ENCODE data around the gene GCN1.

The GCN1 gene

DNA sequence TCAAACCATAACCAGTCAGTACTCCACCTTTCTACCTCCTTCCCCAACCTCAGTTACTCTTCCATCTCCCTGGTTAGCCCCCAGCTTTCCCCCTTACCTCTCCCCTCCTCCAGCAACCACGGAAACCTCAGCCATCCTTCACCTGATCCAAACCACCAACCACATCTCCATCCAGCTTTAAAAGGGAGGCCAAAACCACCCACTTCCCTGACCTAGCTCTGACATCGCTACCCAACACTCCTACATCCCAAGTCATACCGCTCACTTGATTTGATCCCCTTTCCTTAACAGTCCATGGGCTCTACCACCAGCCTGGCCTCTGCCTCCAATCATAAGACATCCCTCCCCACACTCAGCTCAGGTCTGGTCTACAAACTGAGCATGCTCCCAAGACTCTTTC is 79.4 kb downstream of the GCN1 start:
- Histone ChIP-seq H3K79me2 (ENCODE audit: insufficient read depth, low read depth) (peaks cover 77% of the 10 kb centered on the region; the same call in 1 of the 2 replicates), H4K20me1 (ENCODE audit: insufficient read depth) (no peaks in the 10 kb centered on the region), H3K27ac (no peak overlapping the region), H3K4me2 (peak overlapping the region; percentile 70), H2AFZ (ENCODE audit: low read depth) (no peak overlapping the region), H3K9ac (no peak overlapping the region), H3K4me3 (IDR thresholded peaks at IDR 0.05; ENCODE audit: insufficient read depth, low read depth, low read length) (no peak overlapping the region), H3K36me3 (ENCODE audit: insufficient read depth) (no peaks in the 10 kb centered on the region), H3K27me3 (ENCODE audit: insufficient read depth, low read depth) (no peaks in the 10 kb centered on the region), H3K4me1 (ENCODE audit: low read depth, poor library complexity, severe bottlenecking) (peaks cover 34% of the 10 kb centered on the region)
- TF ChIP-seq, protein P1, sequence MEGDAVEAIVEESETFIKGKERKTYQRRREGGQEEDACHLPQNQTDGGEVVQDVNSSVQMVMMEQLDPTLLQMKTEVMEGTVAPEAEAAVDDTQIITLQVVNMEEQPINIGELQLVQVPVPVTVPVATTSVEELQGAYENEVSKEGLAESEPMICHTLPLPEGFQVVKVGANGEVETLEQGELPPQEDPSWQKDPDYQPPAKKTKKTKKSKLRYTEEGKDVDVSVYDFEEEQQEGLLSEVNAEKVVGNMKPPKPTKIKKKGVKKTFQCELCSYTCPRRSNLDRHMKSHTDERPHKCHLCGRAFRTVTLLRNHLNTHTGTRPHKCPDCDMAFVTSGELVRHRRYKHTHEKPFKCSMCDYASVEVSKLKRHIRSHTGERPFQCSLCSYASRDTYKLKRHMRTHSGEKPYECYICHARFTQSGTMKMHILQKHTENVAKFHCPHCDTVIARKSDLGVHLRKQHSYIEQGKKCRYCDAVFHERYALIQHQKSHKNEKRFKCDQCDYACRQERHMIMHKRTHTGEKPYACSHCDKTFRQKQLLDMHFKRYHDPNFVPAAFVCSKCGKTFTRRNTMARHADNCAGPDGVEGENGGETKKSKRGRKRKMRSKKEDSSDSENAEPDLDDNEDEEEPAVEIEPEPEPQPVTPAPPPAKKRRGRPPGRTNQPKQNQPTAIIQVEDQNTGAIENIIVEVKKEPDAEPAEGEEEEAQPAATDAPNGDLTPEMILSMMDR (conservative IDR thresholded peaks at IDR 0.05; ENCODE audit: low read depth, low read length), result no peak

DNA sequence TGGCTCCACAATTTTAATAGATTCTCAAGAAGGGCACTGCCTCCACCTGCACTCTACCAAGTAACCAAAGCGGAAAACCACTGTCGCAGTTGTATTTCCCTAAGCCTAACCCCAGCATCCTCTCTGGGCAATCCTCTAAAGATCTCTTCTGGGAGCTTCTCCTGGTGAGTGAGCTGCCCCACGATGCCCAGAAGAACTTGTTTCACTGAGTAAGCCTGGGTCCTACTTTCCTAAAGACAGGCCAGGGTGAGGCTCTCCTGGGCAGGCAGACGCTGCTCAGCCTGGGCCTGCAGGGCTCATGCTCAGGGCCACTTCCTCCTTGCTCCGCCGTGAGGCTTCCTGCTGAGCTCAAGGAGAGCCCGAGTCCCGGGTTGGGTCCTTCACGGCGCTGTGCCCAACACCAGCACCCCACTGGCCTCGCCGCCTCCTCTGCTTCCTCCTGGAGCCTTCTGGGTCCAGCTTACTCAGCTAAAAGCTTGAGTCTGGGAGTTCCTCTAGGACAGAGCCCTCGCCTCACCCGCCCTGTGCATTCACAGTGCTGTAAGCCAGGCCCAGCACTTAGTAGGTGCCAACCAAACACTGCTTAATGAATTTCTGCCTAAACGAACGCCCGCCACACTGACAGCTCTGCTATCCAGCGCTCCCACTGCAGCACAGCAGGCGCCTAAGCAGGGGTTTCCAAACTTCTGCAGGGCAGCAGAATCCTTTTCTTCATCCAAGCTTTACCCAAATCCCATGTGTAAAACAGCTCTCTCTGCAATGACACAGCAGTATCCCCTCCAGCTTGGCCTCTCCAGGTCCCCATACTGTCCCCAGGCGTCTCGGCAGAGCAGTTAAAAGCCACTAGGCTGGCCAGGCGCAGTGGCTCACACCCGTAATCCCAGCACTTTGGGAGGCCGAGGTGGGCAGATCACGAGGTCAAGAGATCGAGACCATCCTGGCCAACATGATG is 83.7 kb downstream of the GCN1 start:
- Histone ChIP-seq H3K4me2 (no peak overlapping the region), H4K20me1 (ENCODE audit: insufficient read depth) (no peaks in the 10 kb centered on the region), H3K79me2 (ENCODE audit: insufficient read depth, low read depth) (peaks cover 83% of the 10 kb centered on the region; the same call in 1 of the 2 replicates), H3K4me3 (IDR thresholded peaks at IDR 0.05; ENCODE audit: insufficient read depth, low read depth, low read length) (no peak overlapping the region), H2AFZ (ENCODE audit: low read depth) (no peak overlapping the region), H3K27ac (no peak overlapping the region), H3K27me3 (ENCODE audit: insufficient read depth, low read depth) (no peaks in the 10 kb centered on the region), H3K4me1 (ENCODE audit: low read depth, poor library complexity, severe bottlenecking) (peaks cover 13% of the 10 kb centered on the region), H3K36me3 (ENCODE audit: insufficient read depth) (no peaks in the 10 kb centered on the region), H3K9ac (no peak overlapping the region)
- TF ChIP-seq, protein P1 (conservative IDR thresholded peaks at IDR 0.05; ENCODE audit: low read depth, low read length), result no peak

DNA sequence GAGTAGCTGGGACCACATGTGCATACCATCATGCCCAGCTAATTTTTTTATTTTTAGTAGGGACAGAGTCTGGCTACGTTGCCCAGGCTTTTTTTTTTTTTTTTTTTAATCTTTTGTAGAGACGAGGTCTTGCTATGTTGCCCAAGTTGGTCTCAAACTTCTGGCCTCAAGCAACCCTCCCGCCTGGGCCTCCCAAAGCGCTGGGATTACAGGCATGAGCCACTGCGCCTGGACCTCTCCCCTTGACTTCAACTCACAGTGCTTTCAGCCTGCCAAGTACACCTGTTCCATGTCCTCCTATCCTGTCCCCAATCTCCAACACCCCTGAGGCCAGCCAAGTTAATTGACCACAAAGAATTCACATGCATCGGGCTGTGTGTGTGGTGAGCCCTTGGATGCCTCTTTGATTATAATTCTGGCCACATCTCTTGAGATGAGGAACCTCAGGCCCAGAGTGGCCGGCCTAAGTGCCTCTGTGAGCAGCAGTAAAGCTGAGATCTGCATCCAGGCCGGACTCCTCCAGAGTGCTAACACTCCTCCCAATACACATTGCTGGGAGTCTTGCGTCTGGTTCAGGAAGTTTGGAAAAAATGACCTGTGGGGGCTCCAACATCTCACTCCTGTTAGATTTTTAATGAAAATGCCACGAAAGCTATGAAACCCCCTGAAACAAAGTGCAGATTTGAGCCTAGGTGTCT is 84.8 kb downstream of the GCN1 start:
- peaks cover 72% of the 10 kb centered on the region; the same call in 1 of the 2 replicates for H3K79me2 ChIP-seq (ENCODE audit: insufficient read depth, low read depth)
- peaks cover 3% of the 10 kb centered on the region for H3K4me1 ChIP-seq (ENCODE audit: low read depth, poor library complexity, severe bottlenecking)
- H3K9ac ChIP-seq, result no peak overlapping the region
- TF ChIP-seq, protein P1 (conservative IDR thresholded peaks at IDR 0.05; ENCODE audit: low read depth, low read length), result no peak
- H4K20me1 ChIP-seq (ENCODE audit: insufficient read depth), result no peaks in the 10 kb centered on the region
- H3K27ac ChIP-seq, result no peak overlapping the region
- no peak overlapping the region for H3K4me3 ChIP-seq (IDR thresholded peaks at IDR 0.05; ENCODE audit: insufficient read depth, low read depth, low read length)
- no peaks in the 10 kb centered on the region for H3K27me3 ChIP-seq (ENCODE audit: insufficient read depth, low read depth)
- H2AFZ ChIP-seq (ENCODE audit: low read depth), result no peak overlapping the region
- no peaks in the 10 kb centered on the region for H3K36me3 ChIP-seq (ENCODE audit: insufficient read depth)
- no peak overlapping the region for H3K4me2 ChIP-seq

DNA sequence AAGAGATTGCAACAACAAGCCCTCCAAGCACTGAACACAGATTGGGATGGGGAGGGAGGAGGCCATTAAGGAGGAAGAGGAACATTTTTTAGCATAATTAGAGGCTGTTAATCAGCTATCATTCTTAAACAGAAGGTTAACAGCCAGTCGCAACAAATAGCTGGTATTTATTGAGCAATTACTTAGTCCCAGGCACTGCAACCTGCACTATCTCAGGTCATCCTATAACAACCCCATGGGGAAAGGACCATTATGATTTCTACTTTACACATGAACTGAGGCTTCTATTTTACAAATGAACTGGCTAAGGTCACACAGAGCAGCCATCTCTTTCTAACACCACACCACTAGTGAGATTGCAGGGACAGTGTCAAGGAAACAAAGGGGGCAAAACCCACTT is 88.4 kb downstream of the GCN1 start:
- peaks cover 46% of the 10 kb centered on the region; the same call in 1 of the 2 replicates for H3K79me2 ChIP-seq (ENCODE audit: insufficient read depth, low read depth)
- no peak overlapping the region for H3K4me3 ChIP-seq (IDR thresholded peaks at IDR 0.05; ENCODE audit: insufficient read depth, low read depth, low read length)
- TF ChIP-seq, protein P1 (conservative IDR thresholded peaks at IDR 0.05; ENCODE audit: low read depth, low read length), result no peak
- H2AFZ ChIP-seq (ENCODE audit: low read depth), result no peak overlapping the region
- peaks cover 16% of the 10 kb centered on the region for H3K4me1 ChIP-seq (ENCODE audit: low read depth, poor library complexity, severe bottlenecking)
- no peak overlapping the region for H3K9ac ChIP-seq
- H3K27ac ChIP-seq, result no peak overlapping the region
- no peaks in the 10 kb centered on the region for H3K27me3 ChIP-seq (ENCODE audit: insufficient read depth, low read depth)
- no peaks in the 10 kb centered on the region for H4K20me1 ChIP-seq (ENCODE audit: insufficient read depth)
- no peak overlapping the region for H3K4me2 ChIP-seq
- no peaks in the 10 kb centered on the region for H3K36me3 ChIP-seq (ENCODE audit: insufficient read depth)

All from KMS-11 (cell line).